ENCODE results near the gene SORBS2.
A peak's percentile ranks its signal among the peaks of the same experiment; 100 is the strongest.

The SORBS2 gene

GRCh38 chr4:185778307-185778706, 33.7 kb downstream of the SORBS2 start:
- no peaks in the 10 kb centered on the region for H3K79me2 ChIP-seq
- H2AFZ ChIP-seq = no peak overlapping the region
- no peak overlapping the region for H3K4me2 ChIP-seq (ENCODE audit: low read length)
- no peaks in the 10 kb centered on the region for H3K27me3 ChIP-seq (ENCODE audit: control insufficient read depth, insufficient read depth, low read length)
- no peaks in the 10 kb centered on the region for H3K36me3 ChIP-seq (ENCODE audit: control insufficient read depth, insufficient read depth, low read length)
- H3K9me3 ChIP-seq (ENCODE audit: control insufficient read depth, low read length) = no peaks in the 10 kb centered on the region
- no peak overlapping the region for H3K9ac ChIP-seq
- TF ChIP-seq CTCF (IDR thresholded peaks at IDR 0.05) = no peak
- no peak overlapping the region for H3K27ac ChIP-seq
- no peak overlapping the region for H3K4me3 ChIP-seq (ENCODE audit: low read depth, low read length)
- H3K4me1 ChIP-seq = no peaks in the 10 kb centered on the region

- no peak overlapping the region for H3K27ac ChIP-seq
- no peaks in the 10 kb centered on the region for H3K4me1 ChIP-seq
- no peak overlapping the region for H3K4me2 ChIP-seq (ENCODE audit: low read length)
- H3K4me3 ChIP-seq (ENCODE audit: low read depth, low read length) = no peak overlapping the region
- H3K79me2 ChIP-seq = no peaks in the 10 kb centered on the region
- H3K27me3 ChIP-seq (ENCODE audit: control insufficient read depth, insufficient read depth, low read length) = no peaks in the 10 kb centered on the region
- no peak overlapping the region for H2AFZ ChIP-seq
- TF ChIP-seq CTCF (IDR thresholded peaks at IDR 0.05) = no peak
- no peak overlapping the region for H3K9ac ChIP-seq
- no peaks in the 10 kb centered on the region for H3K9me3 ChIP-seq (ENCODE audit: control insufficient read depth, low read length)
- H3K36me3 ChIP-seq (ENCODE audit: control insufficient read depth, insufficient read depth, low read length) = no peaks in the 10 kb centered on the region
Observed at GRCh38 chr4:185775792-185776555, 36.0 kb downstream of the SORBS2 start.

- Histone ChIP-seq H3K27ac (no peak overlapping the region), H3K9me3 (ENCODE audit: control insufficient read depth, low read length) (no peaks in the 10 kb centered on the region), H3K79me2 (no peaks in the 10 kb centered on the region), H3K9ac (no peak overlapping the region), H3K4me1 (no peaks in the 10 kb centered on the region), H3K4me2 (ENCODE audit: low read length) (no peak overlapping the region), H3K27me3 (ENCODE audit: control insufficient read depth, insufficient read depth, low read length) (no peaks in the 10 kb centered on the region), H3K4me3 (ENCODE audit: low read depth, low read length) (no peak overlapping the region), H3K36me3 (ENCODE audit: control insufficient read depth, insufficient read depth, low read length) (no peaks in the 10 kb centered on the region), H2AFZ (no peak overlapping the region)
- TF ChIP-seq CTCF (IDR thresholded peaks at IDR 0.05) = no peak
Observed at GRCh38 chr4:185774845-185775680, 36.9 kb downstream of the SORBS2 start.

- Histone ChIP-seq H3K4me1 (no peaks in the 10 kb centered on the region), H3K27ac (peak overlapping the region; percentile 27), H3K4me3 (ENCODE audit: low read depth, low read length) (no peak overlapping the region), H3K79me2 (no peaks in the 10 kb centered on the region), H3K4me2 (ENCODE audit: low read length) (no peak overlapping the region), H3K9ac (no peak overlapping the region), H3K36me3 (ENCODE audit: control insufficient read depth, insufficient read depth, low read length) (no peaks in the 10 kb centered on the region), H3K9me3 (ENCODE audit: control insufficient read depth, low read length) (no peaks in the 10 kb centered on the region), H3K27me3 (ENCODE audit: control insufficient read depth, insufficient read depth, low read length) (no peaks in the 10 kb centered on the region), H2AFZ (no peak overlapping the region)
- TF ChIP-seq CTCF (IDR thresholded peaks at IDR 0.05) = no peak
Observed at GRCh38 chr4:185774131-185774653, 37.8 kb downstream of the SORBS2 start.
